Measurements from ENCODE around the gene SERPINF2. TPM values are rescaled to one million over a fixed set of nuclear protein-coding genes. Genes with fewer than 3 reads are reported as not detected.

SERPINF2 gene
- polyA plus RNA-seq, 1 donor from 2014 or later, result not detected

GRCh38 chr17:1803280-1803679, 60.6 kb downstream of the SERPINF2 start:
- no peak overlapping the region for H3K4me2 ChIP-seq (ENCODE audit: low read length)
- H3K4me3 ChIP-seq (ENCODE audit: low read length), result no peak overlapping the region
- no peaks in the 10 kb centered on the region for H3K9me2 ChIP-seq (ENCODE audit: insufficient read depth, low read length)
- TF ChIP-seq EP300 (conservative IDR thresholded peaks at IDR 0.05; ENCODE audit: poor library complexity, severe bottlenecking) (no peak), EZH2 (IDR thresholded peaks at IDR 0.05; ENCODE audit: borderline replicate concordance, insufficient read depth, low read length, poor library complexity, severe bottlenecking) (no peak), CTCF (IDR thresholded peaks at IDR 0.05; ENCODE audit: poor library complexity, severe bottlenecking) (no peak), POLR2AphosphoS5 (IDR thresholded peaks at IDR 0.05) (no peak), RAD21 (conservative IDR thresholded peaks at IDR 0.05) (no peak), TAF1 (IDR thresholded peaks at IDR 0.05; ENCODE audit: low read depth) (no peak), MXI1 (conservative IDR thresholded peaks at IDR 0.05; ENCODE audit: poor library complexity, severe bottlenecking) (no peak), SMC3 (conservative IDR thresholded peaks at IDR 0.05; ENCODE audit: poor library complexity) (no peak), REST (IDR thresholded peaks at IDR 0.05; ENCODE audit: borderline replicate concordance) (no peak)
- H3K36me3 ChIP-seq (ENCODE audit: insufficient read depth, low read length), result no peaks in the 10 kb centered on the region
- no peaks in the 10 kb centered on the region for H4K20me1 ChIP-seq (ENCODE audit: insufficient read depth)
- no peak overlapping the region for H3K9ac ChIP-seq (ENCODE audit: low read length)
- no peaks in the 10 kb centered on the region for H3K79me2 ChIP-seq (replicated peaks; ENCODE audit: insufficient read depth, low read length)
- H3K27me3 ChIP-seq (ENCODE audit: insufficient read depth, low read depth, low read length), result no peaks in the 10 kb centered on the region
- no peak overlapping the region for H2AFZ ChIP-seq (ENCODE audit: low read depth, low read length)
- no peaks in the 10 kb centered on the region for H3F3A ChIP-seq (ENCODE audit: insufficient read depth, low read length, poor library complexity, severe bottlenecking)
- H3K9me3 ChIP-seq (ENCODE audit: low read length), result no peaks in the 10 kb centered on the region
- no peak overlapping the region for H3K27ac ChIP-seq (ENCODE audit: low read length)

Other genes with a start within 250 kb of the SERPINF2 start
- gene INPP5K, start 226.3 kb upstream of the SERPINF2 start, polyA plus RNA-seq, result 35.8 and 37.6 TPM in 2 replicates
- 29.0 and 32.7 TPM in 2 replicates for gene PITPNA, start 180.1 kb upstream of the SERPINF2 start, polyA plus RNA-seq
- gene SLC43A2, start 114.0 kb upstream of the SERPINF2 start, polyA plus RNA-seq, result 60.1 and 69.0 TPM in 2 replicates
- 3.0 and 5.4 TPM in 2 replicates for gene SCARF1, start 97.1 kb upstream of the SERPINF2 start, polyA plus RNA-seq
- 7.5 and 14.9 TPM in 2 replicates for gene RILP, start 93.0 kb upstream of the SERPINF2 start, polyA plus RNA-seq
- gene PRPF8, start 58.0 kb upstream of the SERPINF2 start, polyA plus RNA-seq, result 43.9 and 56.9 TPM in 2 replicates
- 0.08 and 0.14 TPM in 2 replicates for gene TLCD2, start 32.5 kb upstream of the SERPINF2 start, polyA plus RNA-seq
- gene WDR81, start 18.2 kb upstream of the SERPINF2 start, polyA plus RNA-seq, result 5.4 and 5.8 TPM in 2 replicates
- gene SERPINF1, start 19.2 kb downstream of the SERPINF2 start, polyA plus RNA-seq, result 0.50 and 6.1 TPM in 2 replicates
- 6.8 and 12.9 TPM in 2 replicates for gene SMYD4, start 87.0 kb downstream of the SERPINF2 start, polyA plus RNA-seq
- gene RPA1, start 87.1 kb downstream of the SERPINF2 start, polyA plus RNA-seq, result 8.4 and 8.9 TPM in 2 replicates

Data from neural cell (in vitro differentiated cells).